Subcutaneous abdominal adipose tissue (tissue), 5 donors: Measurements from ENCODE around the gene PGAP6.
"Not testable (repeated sequence)": the region's sequence is repeated elsewhere in the genome, so short reads cannot be mapped to it uniquely, and the experiment has no call there.

Experiments
- H3K27ac ChIP-seq: one replicate; pipeline ENCODE4 v1.7.0; 2013; ENCODE audit warnings: low read depth, mild to moderate bottlenecking, inconsistent platforms, low read length, moderate library complexity
- H3K27me3 ChIP-seq, 5 donors: one replicate each; pipeline ENCODE4 v1.7.0; 2013; ENCODE audit warnings: low read length in 5 of 5, inconsistent platforms in 1 of 5; ENCODE audit not compliant: control insufficient read depth in 5 of 5, insufficient read depth in 4 of 5
- H3K36me3 ChIP-seq, 5 donors: one replicate each; pipeline ENCODE4 v1.7.0; 2013; ENCODE audit warnings: low read length in 5 of 5; ENCODE audit not compliant: control insufficient read depth in 5 of 5, insufficient read depth in 5 of 5
- H3K4me1 ChIP-seq, 5 donors: one replicate each; pipeline ENCODE4 v1.7.0; 2013; ENCODE audit warnings: low read length in 5 of 5, mild to moderate bottlenecking in 3 of 5, moderate library complexity in 1 of 5; ENCODE audit not compliant: control insufficient read depth in 5 of 5, insufficient read depth in 5 of 5
- H3K4me3 ChIP-seq, 5 donors: one replicate each; pipeline ENCODE4 v1.7.0; 2013; ENCODE audit warnings: low read length in 5 of 5, low read depth in 1 of 5
- H3K9ac ChIP-seq, 5 donors: one replicate each; pipeline ENCODE4 v1.7.0; 2013; ENCODE audit warnings: low read length in 5 of 5, mild to moderate bottlenecking in 4 of 5, moderate library complexity in 3 of 5
- H3K9me3 ChIP-seq, 5 donors: one replicate each; pipeline ENCODE4 v1.7.0; 2013; ENCODE audit warnings: low read length in 5 of 5; ENCODE audit not compliant: control insufficient read depth in 5 of 5
- donor health status: healthy.
- donor health status: healthy.
- donor health status: healthy.
- donor health status: healthy.
- donor health status: healthy.

PGAP6 gene

DNA sequence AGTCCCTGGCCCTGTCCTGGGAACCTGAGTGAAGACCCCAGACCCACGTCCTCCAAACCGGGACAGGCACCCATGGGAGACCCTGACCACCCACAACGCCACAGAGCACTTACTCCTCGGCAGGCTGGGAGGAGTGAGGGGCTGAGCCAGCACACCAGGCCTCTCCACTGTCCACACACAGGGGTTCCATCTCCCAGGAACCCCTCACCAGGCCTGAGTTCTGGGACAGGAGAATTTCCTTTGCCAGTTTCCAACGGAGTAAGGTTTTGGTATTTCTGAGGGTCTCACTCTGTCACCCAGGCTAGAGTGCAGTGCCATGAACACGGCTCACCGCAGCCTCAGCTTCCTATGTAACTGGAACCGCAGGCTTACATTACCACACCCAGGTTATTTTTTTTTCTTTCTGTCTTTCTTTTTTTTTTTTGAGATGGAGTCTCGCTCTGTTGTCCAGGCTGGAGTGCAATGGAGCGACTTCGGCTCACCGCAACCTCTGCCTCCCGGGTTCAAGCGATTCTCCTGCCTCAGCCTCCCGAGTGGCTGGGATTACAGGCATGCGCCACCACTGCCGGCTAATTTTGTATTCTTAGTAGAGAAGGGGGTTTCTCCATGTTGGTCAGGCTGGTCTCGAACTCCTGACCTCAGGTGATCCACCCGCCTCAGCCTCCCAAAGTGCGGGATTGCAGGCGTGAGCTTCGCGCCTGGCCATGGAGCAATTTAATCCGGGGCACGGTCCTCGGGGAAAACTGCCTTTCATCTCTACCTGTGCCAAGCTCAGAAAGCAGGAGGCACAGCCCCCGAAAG, 1.6 kb downstream of the PGAP6 start:
- Histone ChIP-seq H3K27me3 (no peaks in the 10 kb centered on the region), H3K9ac (peak overlapping the region in 1 of 5 donors; percentile 8), H3K9me3 (no peaks in the 10 kb centered on the region), H3K4me3 (peak overlapping the region in 2 of 5 donors; percentile 75 to 82), H3K36me3 (peaks cover 0 to 24% (median 18%) of the 10 kb centered on the region in 5 donors), H3K27ac (no peak overlapping the region), H3K4me1 (peaks cover 2 to 43% (median 39%) of the 10 kb centered on the region in 5 donors)

DNA sequence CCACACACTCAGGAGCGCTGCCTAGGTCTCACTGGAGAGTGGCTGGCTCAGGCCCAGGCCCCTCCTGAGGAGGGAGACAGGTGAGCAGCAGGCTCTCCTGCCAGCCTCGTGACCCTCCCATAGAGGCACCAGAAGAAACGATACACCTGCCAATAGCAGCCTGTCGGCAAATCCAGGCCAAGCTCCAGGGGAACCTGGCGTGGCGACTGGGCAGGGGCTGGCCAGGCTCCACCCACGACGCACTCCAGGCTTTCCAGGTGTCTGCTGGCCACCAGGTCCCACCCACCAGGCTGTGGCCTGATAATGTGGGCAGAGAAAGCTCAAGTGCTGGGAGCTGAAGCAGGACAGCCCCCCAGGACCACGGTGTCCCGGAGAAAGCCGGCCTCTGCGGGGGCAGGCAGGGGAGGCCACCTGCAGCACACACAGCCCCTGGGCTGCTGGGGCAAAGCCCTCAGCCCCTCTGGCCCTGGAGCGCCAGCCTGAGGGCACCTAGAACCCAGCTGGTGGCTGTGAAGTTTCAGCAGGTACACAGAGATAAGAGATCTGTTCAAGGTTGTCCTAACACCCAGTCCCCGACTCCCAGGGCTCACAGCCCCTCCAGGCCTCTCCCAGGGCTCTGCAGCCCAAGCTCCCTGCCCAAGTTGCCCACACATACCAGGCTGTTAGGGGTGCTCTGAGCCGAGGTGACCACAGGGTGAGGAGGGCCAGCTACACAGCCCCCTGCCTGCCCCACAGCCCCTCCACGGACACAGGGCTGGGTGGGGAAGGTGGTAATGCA, 2.4 kb downstream of the PGAP6 start:
- Histone ChIP-seq H3K27ac (no peak overlapping the region), H3K36me3 (peaks cover 0 to 32% (median 26%) of the 10 kb centered on the region in 5 donors), H3K9ac (peak overlapping the region in 1 of 5 donors; percentile 47), H3K9me3 (no peaks in the 10 kb centered on the region), H3K4me1 (peaks cover 2 to 43% (median 39%) of the 10 kb centered on the region in 5 donors), H3K4me3 (no peak overlapping the region), H3K27me3 (no peaks in the 10 kb centered on the region)

DNA sequence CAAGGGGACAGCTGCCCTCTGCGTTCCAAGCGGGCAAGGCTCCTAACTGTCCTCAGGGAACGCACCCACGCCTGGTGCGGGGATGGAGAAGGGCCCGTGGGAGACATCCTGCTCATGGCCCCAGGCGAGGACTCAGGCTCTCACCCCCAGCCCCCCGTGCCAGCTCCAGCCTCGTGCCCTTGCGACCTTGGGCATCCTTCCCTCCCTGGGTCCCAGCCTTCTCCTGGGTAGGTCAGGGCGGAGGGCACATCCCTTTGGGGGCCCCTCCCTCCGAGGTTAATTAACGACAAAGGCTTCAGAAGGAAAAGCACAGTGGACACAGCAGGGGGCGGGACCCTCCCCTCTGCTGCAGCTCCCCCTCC, 3.0 kb downstream of the PGAP6 start:
- Histone ChIP-seq H3K27ac (no peak overlapping the region), H3K4me3 (no peak overlapping the region), H3K4me1 (peaks cover 2 to 37% (median 33%) of the 10 kb centered on the region in 5 donors), H3K27me3 (no peaks in the 10 kb centered on the region), H3K9ac (no peak overlapping the region), H3K36me3 (peaks cover 0 to 38% (median 30%) of the 10 kb centered on the region in 5 donors), H3K9me3 (no peaks in the 10 kb centered on the region)

DNA sequence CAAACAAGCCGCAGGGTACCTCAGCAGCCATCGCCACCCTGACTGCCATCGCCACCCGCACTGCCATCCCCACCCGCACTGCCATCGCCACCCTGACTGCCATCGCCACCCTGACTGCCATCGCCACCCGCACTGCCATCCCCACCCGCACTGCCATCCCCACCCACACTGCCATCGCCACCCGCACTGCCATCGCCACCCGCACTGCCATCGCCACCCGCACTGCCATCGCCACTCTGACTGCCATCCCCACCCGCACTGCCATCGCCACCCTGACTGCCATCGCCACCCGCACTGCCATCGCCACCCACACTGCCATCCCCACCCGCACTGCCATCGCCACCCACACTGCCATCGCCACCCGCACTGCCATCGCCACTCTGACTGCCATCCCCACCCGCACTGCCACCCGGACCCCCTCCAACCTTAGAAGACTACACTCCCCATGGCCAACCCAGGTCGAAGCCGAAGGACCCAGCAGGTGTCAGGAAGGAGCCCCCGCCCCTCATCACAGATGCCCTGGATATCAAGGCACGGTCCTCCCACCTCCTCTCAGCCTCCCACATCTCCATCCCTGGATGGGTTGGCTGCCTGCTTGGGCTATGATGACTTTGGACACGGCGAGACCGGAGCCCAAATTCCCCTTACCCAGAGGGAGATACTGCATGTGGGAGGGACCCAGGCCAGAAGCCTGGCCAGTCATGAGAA, 3.5 kb downstream of the PGAP6 start:
- H3K27me3 ChIP-seq, H3K9me3 ChIP-seq, H3K4me3 ChIP-seq, H3K27ac ChIP-seq, H3K9ac ChIP-seq: not testable (repeated sequence)
- peaks cover 2 to 32% (median 28%) of the 10 kb centered on the region in 5 donors for H3K4me1 ChIP-seq
- H3K36me3 ChIP-seq, result peaks cover 0 to 43% (median 36%) of the 10 kb centered on the region in 5 donors

DNA sequence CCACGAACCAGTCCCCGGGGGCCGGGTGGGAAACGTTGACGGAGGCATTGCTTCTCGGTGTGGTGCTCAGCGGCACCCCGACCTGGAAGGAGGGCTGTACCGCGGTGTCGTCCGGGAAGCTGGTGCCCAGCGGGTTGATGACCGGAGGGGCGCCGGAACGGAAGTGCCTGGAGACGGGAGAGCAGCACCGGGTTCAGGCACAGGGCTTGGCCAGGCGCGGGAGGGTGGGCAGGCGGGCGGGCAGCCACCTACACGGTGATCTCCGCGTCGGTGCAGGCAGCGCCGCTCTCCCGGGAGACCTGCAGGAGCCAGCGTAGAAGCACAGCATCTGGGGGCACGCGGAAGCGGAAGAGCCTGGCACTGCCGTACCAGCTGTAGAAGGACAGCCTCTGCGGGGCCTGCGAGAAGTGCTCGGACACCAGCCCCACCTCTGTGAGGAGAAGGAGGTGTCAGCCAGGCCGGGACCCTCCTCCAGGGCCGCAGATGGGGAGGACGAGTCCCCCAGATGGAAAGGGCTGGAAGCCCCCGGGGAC, 4.3 kb downstream of the PGAP6 start:
- Histone ChIP-seq H3K9me3 (no peaks in the 10 kb centered on the region), H3K4me1 (peaks cover 0 to 24% (median 21%) of the 10 kb centered on the region in 5 donors), H3K4me3 (no peak overlapping the region), H3K36me3 (peaks cover 0 to 51% (median 43%) of the 10 kb centered on the region in 5 donors), H3K27me3 (no peaks in the 10 kb centered on the region), H3K27ac (no peak overlapping the region), H3K9ac (no peak overlapping the region)

DNA sequence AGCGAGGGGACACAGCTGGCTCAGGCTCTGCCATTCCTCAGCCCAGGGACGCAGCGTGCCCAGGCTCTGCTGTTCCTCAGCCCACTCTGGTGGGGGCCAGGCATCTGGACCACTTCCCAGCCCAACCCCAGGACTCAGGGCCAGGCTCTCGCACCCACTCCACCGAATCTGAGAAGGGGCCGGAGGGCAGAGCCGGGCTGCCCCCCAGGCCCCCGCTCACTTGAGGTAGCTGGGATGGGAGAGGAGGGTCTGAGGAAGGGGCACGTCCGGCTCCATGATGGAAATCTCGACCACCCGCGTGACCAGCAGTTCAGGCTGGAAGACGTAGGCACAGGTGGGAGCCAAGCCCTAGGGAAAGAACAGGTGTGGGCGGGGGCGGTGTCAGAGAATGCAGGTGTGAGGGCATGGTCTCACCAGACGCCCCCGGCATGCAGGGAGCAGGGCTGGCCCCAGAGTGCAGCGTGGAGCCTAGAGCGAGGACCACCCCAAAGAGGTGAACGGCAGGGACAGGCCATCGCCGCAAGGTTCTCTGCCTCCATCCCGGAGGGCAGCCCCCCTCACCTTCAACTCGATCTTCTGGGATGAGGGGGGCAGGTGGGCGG, 4.9 kb downstream of the PGAP6 start:
- no peak overlapping the region for H3K27ac ChIP-seq
- no peak overlapping the region for H3K4me3 ChIP-seq
- no peaks in the 10 kb centered on the region for H3K27me3 ChIP-seq
- H3K9me3 ChIP-seq, result no peaks in the 10 kb centered on the region
- no peak overlapping the region for H3K9ac ChIP-seq
- peaks cover 0 to 21% (median 18%) of the 10 kb centered on the region in 5 donors for H3K4me1 ChIP-seq
- peaks cover 0 to 56% (median 49%) of the 10 kb centered on the region in 5 donors for H3K36me3 ChIP-seq

DNA sequence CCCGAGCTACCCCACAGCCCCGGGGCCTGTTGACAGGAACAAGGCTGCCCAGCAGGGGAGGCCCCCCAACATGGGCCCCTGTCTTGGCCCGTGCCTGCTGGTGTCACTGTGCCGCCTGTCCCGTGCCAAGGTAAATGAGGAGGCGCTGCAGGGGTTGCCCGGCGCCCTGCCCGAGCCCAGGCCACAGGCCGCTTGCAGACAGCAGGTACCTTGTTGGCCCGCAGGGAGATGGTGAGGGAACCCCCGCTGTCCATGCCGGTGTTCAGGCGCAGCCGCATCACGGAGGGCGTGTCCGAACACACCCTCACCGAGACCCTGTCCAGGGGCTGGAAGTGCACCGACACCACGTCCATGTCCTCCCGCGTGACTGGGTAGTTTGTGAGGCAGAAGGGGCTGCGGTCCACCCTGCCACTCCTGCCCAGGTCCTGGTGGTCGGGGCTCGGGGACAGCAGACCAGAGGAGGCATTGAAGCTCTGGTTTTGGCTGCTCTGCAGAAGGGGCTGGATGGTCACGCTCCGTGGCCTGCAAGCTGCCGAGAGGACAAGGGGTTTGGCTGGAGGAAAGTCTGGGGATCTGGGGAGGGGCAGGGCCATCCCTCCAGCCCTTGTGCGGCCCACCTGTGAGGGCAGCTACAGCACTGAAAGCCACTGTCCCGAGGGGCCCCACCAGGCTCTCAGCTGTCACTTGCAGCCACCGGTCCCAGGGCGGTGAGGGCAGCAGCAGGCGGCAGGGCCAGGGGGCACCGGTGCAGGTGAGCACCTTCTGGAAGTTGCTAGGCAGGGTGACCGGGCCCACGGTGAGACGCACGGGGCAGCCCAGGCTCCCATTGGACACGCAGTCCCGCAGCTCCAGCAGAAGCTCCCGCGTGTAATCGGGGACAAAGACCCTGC, 5.6 kb downstream of the PGAP6 start:
- H3K27me3 ChIP-seq, result no peaks in the 10 kb centered on the region
- no peaks in the 10 kb centered on the region for H3K9me3 ChIP-seq
- H3K4me1 ChIP-seq, result peaks cover 0 to 20% (median 17%) of the 10 kb centered on the region in 5 donors
- H3K4me3 ChIP-seq, result no peak overlapping the region
- H3K36me3 ChIP-seq, result peaks cover 0 to 62% (median 54%) of the 10 kb centered on the region in 5 donors
- H3K9ac ChIP-seq, result no peak overlapping the region
- H3K27ac ChIP-seq, result no peak overlapping the region

DNA sequence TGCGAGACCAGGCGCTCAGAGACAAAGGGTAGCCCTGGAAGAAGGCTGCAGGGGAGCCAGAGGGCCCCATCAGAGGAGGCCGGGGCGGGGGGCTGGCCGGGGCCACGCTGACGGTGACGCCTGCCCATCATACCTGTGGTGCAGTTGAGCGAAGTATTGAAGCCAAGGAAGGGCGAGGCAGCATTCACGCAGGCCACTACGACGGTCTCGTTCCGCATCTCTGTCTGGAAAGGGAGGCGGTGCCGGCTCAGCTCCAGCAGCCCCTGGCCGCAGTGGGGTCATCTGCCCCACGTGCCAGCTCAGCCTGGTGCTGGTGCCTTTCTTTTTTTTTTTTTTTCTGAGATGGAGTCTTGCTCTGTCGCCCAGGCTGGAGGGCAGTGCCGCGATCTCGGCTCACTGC, 6.6 kb downstream of the PGAP6 start:
- H3K4me3 ChIP-seq, result no peak overlapping the region
- H3K27ac ChIP-seq, result no peak overlapping the region
- peaks cover 0 to 18% (median 14%) of the 10 kb centered on the region in 5 donors for H3K4me1 ChIP-seq
- no peak overlapping the region for H3K9ac ChIP-seq
- peaks cover 0 to 62% (median 54%) of the 10 kb centered on the region in 5 donors for H3K36me3 ChIP-seq
- H3K27me3 ChIP-seq, result no peaks in the 10 kb centered on the region
- no peaks in the 10 kb centered on the region for H3K9me3 ChIP-seq

DNA sequence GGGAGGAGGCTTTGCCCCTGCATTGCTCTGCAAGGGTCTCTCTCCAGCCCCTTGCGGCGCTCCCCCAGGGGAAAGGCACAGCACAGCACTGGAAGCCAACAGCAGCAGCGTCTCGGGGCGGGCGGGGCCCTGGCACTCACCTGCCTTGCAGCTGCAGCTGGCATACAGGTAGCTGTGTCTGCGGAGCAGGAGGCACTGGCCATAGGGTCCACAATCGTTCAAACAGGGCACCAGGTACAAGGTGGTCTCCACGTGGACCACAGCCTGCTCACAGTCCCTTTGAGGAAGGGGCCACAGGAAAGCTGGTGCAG, 7.2 kb downstream of the PGAP6 start:
- Histone ChIP-seq H3K36me3 (peaks cover 0 to 62% (median 54%) of the 10 kb centered on the region in 5 donors), H3K4me3 (no peak overlapping the region), H3K27me3 (no peaks in the 10 kb centered on the region), H3K27ac (no peak overlapping the region), H3K9ac (no peak overlapping the region), H3K4me1 (peaks cover 0 to 18% (median 13%) of the 10 kb centered on the region in 5 donors), H3K9me3 (no peaks in the 10 kb centered on the region)
